Transverse colon (tissue), 4 donors: ENCODE data around the gene TWNK. TPM values are rescaled to one million over a fixed set of nuclear protein-coding genes. Genes with fewer than 3 reads are reported as not detected.
"Not testable (repeated sequence)": the region's sequence is repeated elsewhere in the genome, so short reads cannot be mapped to it uniquely, and the experiment has no call there.

Experiments used
- DNase-seq: peaks from one replicate; pipeline ENCODE4 v3.0.0-alpha.2; 2019
- H3K27ac ChIP-seq, 4 donors: fragments of 200-600 bp; sonication (generic); 2 replicates each; pipeline ENCODE4 v1.5.1; 2016 to 2018; ENCODE audit warnings: inconsistent platforms in 4 of 4
- H3K27me3 ChIP-seq: fragments of 200-600 bp; sonication (generic); 2 replicates; pipeline ENCODE4 v1.5.1; 2017; ENCODE audit warnings: inconsistent platforms
- H3K36me3 ChIP-seq, 4 donors: fragments of 200-600 bp; sonication (generic); 2 replicates each; pipeline ENCODE4 v1.5.1; 2017 to 2019; ENCODE audit warnings: inconsistent platforms in 4 of 4
- H3K4me1 ChIP-seq, 4 donors: fragments of 200-600 bp; sonication (generic); 2 replicates each; pipeline ENCODE4 v1.5.1; 2017 to 2020; ENCODE audit warnings: inconsistent platforms in 4 of 4
- H3K4me3 ChIP-seq, 4 donors: fragments of 200-600 bp; sonication (generic); 1 replicate in 1 of 4; 2 replicates in 3 of 4; pipeline versions ENCODE4 v1.5.1 to v1.6.1; 2017 to 2019; ENCODE audit warnings: inconsistent platforms in 4 of 4
- H3K9me3 ChIP-seq, 2 donors: fragments of 200-600 bp; sonication (generic); 2 replicates each; pipeline ENCODE4 v1.5.1; 2017 to 2019; ENCODE audit warnings: inconsistent platforms in 2 of 2
- CTCF ChIP-seq, 5 experiments: fragments of 200-600 bp in 3 of 5; fragments of 450-650 bp in 2 of 5; sonication (generic) in 3 of 5; IDR thresholded peaks; 1 replicate in 2 of 5; 2 replicates in 3 of 5; pipeline ENCODE4 v1.5.1; 2016 to 2017; ENCODE audit warnings: antibody characterized with exemption in 5 of 5, inconsistent platforms in 3 of 5, mild to moderate bottlenecking in 2 of 5, moderate library complexity in 1 of 5
- EP300 ChIP-seq: sonication (generic); formaldehyde crosslinking; IDR thresholded peaks from one replicate; pipeline ENCODE4 v1.6.1; 2017; ENCODE audit warnings: antibody characterized with exemption, low read depth
- POLR2A ChIP-seq: fragments of 450-650 bp; IDR thresholded peaks from one replicate; pipeline ENCODE4 v1.6.1; 2016; ENCODE audit warnings: antibody characterized with exemption, mild to moderate bottlenecking, moderate library complexity
- POLR2AphosphoS5 ChIP-seq, 3 donors: sonication (generic); formaldehyde crosslinking; IDR thresholded peaks; one replicate each; pipeline ENCODE4 v1.6.1; 2016; ENCODE audit warnings: antibody characterized with exemption in 3 of 3
- WGBS, 2 donors: methylation state at CpG; one replicate each; pipeline ENCODE4 v1.1.5; 2018; ENCODE audit warnings: low coverage in 1 of 2; 5-methylcytosine and 5-hydroxymethylcytosine counted together
- in situ Hi-C, 4 donors: fragments of 200-750 bp; cut with MboI; loops; one replicate each; pipeline versions ENCODE4 v1.15.0 to v1.15.1; 2017; ENCODE audit warnings: low sequenced_read_pairs in 3 of 4, low pct_ligation_motif_present in 1 of 4, low pct_unique_long_range_greater_than_20kb in 1 of 4
- intact Hi-C: fragments of 100-400 bp; cut with DNase I; formaldehyde crosslinking; loops from one replicate; pipeline ENCODE4 v1.15.1; 2023; ENCODE audit warnings: low total_unique reads
- total RNA-seq, 4 donors: library from RNA; depleted of rRNA; stranded (reverse); fragments of >200 nt; gene quantifications; one replicate each; pipeline ENCODE4 v1.1.0, GENCODE V29; 2016

TWNK gene
- total RNA-seq, 4 donors from 2014 or later: 1.1 to 12.7 (median 3.3) TPM

- DNase-seq: peak; percentile 98
- intact Hi-C loops: no loop called here
- no peaks in the 10 kb centered on the region for H3K27me3 ChIP-seq
- H3K4me3 ChIP-seq: peak within 1 kb of the TSS; percentile 50 to 76 (median 60)
- no peaks in the 10 kb centered on the region for H3K36me3 ChIP-seq
- H3K27ac ChIP-seq: peak within 1 kb of the TSS; percentile 91 to 97 (median 95)
- no peaks in the 10 kb centered on the region for H3K9me3 ChIP-seq
- peaks cover 10 to 29% (median 20%) of the 10 kb centered on the region in 4 donors for H3K4me1 ChIP-seq
- TF ChIP-seq EP300 (no peak), POLR2A (peak; percentile 65), POLR2AphosphoS5 (IDR thresholded peaks at IDR 0.05) (peak; percentile 59 to 72 (median 70))
- in situ Hi-C loops: no loop called here
- 0% methylated on average over 35 of the region's 38 CpGs; no CpG with 5 or more reads in 1 of the 2 donors for WGBS, 2 donors
These were observed 43.9 kb downstream of the TWNK start, which contains the start of the genes PDZD7 and SFXN3 for GRCh38 chr10:101031128-101031795. PDZD7 (minus strand) TSS chr10:101031129; CDS start chr10:101030219, 910 bp downstream. SFXN3 (plus strand) TSS chr10:101031234; CDS start chr10:101034695, 3,461 bp downstream.

GRCh38 chr10:101031796-101032636, 44.7 kb downstream of the TWNK start:
- in situ Hi-C loops (no loop called here), intact Hi-C loops (no loop called here)
- peak in 2 of 3 donors; percentile 60 to 63 for TF ChIP-seq POLR2AphosphoS5 (IDR thresholded peaks at IDR 0.05)
- no peak for TF ChIP-seq CTCF (IDR thresholded peaks at IDR 0.05)
- peak; percentile 59 for TF ChIP-seq POLR2A
- TF ChIP-seq EP300: no peak
- Histone ChIP-seq H3K4me1 (peaks cover 10 to 29% (median 20%) of the 10 kb centered on the region in 4 donors), H3K9me3 (no peaks in the 10 kb centered on the region), H3K27me3 (no peaks in the 10 kb centered on the region), H3K36me3 (no peaks in the 10 kb centered on the region), H3K4me3 (peak overlapping the region; percentile 50 to 76 (median 60)), H3K27ac (peak overlapping the region; percentile 91 to 97 (median 95))
- peak; percentile 86 for DNase-seq
- WGBS, 2 donors: 0% methylated on average over 38 of the region's 47 CpGs; no CpG with 5 or more reads in 1 of the 2 donors

- Histone ChIP-seq H3K4me3 (peak overlapping the region; percentile 50 to 76 (median 60)), H3K4me1 (peaks cover 10 to 29% (median 20%) of the 10 kb centered on the region in 4 donors), H3K36me3 (peaks cover 0 to 6% (median 3%) of the 10 kb centered on the region in 4 donors), H3K27ac (peak overlapping the region; percentile 91 to 97 (median 95)), H3K27me3 (no peaks in the 10 kb centered on the region), H3K9me3 (no peaks in the 10 kb centered on the region)
- WGBS, 2 donors: 14% methylated on average over 6 of the region's 6 CpGs; no CpG with 5 or more reads in 1 of the 2 donors
- DNase-seq: no peak
- in situ Hi-C loops: no loop called here
- peak in 2 of 3 donors; percentile 3 to 28 for TF ChIP-seq POLR2AphosphoS5 (IDR thresholded peaks at IDR 0.05)
- no peak for TF ChIP-seq EP300
- TF ChIP-seq POLR2A: no peak
- intact Hi-C loops: no loop called here
These were observed 45.4 kb downstream of the TWNK start for GRCh38 chr10:101032637-101033224.

GRCh38 chr10:101033276-101033675, 45.9 kb downstream of the TWNK start:
- in situ Hi-C loops (no loop called here), intact Hi-C loops (no loop called here)
- no peaks in the 10 kb centered on the region for H3K27me3 ChIP-seq
- peak overlapping the region; percentile 91 to 97 (median 95) for H3K27ac ChIP-seq
- no peak for TF ChIP-seq EP300
- H3K4me1 ChIP-seq: peaks cover 10 to 29% (median 20%) of the 10 kb centered on the region in 4 donors
- WGBS, 2 donors: 75 to 100% methylated on average over 2 to 3 of the region's 3 CpGs
- H3K36me3 ChIP-seq: peaks cover 0 to 8% (median 3%) of the 10 kb centered on the region in 4 donors
- no peaks in the 10 kb centered on the region for H3K9me3 ChIP-seq
- H3K4me3 ChIP-seq: peak overlapping the region in 1 of 4 donors; percentile 76
- no peak for DNase-seq

GRCh38 chr10:101034404-101034803, 47.1 kb downstream of the TWNK start:
- H3K27me3 ChIP-seq, H3K4me3 ChIP-seq, DNase-seq, in situ Hi-C loops, H3K9me3 ChIP-seq, H3K27ac ChIP-seq, H3K36me3 ChIP-seq, intact Hi-C loops: not testable (repeated sequence)
- 89% methylated on average over 4 of the region's 4 CpGs; no CpG with 5 or more reads in 1 of the 2 donors for WGBS, 2 donors
- H3K4me1 ChIP-seq: peaks cover 10 to 29% (median 20%) of the 10 kb centered on the region in 4 donors
